ENCODE results near the gene TMEM185A. TPM values are rescaled to one million over a fixed set of nuclear protein-coding genes. Genes with fewer than 3 reads are reported as not detected.

The TMEM185A gene
- polyA plus RNA-seq, 1 donor from 2014 or later: 36.5 TPM

DNA sequence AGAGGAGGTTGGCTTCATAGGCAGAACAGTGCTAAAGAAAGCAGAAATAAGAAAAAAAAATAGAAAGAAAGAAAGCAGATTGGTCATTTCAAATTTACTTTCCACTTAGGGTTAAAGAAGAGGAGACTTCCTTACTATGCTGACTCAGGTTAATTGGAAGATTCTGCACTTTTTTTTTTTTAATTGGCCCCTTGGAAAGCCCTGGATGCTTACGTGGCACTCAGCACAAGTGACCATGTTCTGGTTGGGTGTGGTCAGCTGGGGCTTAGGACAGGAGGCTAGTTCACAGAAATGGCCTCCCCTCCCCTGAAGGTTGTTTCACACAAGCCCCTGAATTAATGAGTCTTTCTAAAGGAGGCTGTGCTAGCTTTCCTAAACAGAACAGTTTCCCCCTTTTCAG, 58.8 kb downstream of the TMEM185A start:
- TF ChIP-seq TAF1 (IDR thresholded peaks at IDR 0.05; ENCODE audit: low read depth): no peak
- TF ChIP-seq, protein P1, sequence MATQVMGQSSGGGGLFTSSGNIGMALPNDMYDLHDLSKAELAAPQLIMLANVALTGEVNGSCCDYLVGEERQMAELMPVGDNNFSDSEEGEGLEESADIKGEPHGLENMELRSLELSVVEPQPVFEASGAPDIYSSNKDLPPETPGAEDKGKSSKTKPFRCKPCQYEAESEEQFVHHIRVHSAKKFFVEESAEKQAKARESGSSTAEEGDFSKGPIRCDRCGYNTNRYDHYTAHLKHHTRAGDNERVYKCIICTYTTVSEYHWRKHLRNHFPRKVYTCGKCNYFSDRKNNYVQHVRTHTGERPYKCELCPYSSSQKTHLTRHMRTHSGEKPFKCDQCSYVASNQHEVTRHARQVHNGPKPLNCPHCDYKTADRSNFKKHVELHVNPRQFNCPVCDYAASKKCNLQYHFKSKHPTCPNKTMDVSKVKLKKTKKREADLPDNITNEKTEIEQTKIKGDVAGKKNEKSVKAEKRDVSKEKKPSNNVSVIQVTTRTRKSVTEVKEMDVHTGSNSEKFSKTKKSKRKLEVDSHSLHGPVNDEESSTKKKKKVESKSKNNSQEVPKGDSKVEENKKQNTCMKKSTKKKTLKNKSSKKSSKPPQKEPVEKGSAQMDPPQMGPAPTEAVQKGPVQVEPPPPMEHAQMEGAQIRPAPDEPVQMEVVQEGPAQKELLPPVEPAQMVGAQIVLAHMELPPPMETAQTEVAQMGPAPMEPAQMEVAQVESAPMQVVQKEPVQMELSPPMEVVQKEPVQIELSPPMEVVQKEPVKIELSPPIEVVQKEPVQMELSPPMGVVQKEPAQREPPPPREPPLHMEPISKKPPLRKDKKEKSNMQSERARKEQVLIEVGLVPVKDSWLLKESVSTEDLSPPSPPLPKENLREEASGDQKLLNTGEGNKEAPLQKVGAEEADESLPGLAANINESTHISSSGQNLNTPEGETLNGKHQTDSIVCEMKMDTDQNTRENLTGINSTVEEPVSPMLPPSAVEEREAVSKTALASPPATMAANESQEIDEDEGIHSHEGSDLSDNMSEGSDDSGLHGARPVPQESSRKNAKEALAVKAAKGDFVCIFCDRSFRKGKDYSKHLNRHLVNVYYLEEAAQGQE (IDR thresholded peaks at IDR 0.05; ENCODE audit: borderline replicate concordance): no peak
- no peak for TF ChIP-seq POLR2AphosphoS5 (IDR thresholded peaks at IDR 0.05)
- no peak for TF ChIP-seq MXI1 (conservative IDR thresholded peaks at IDR 0.05; ENCODE audit: poor library complexity, severe bottlenecking)
- TF ChIP-seq, protein P2, sequence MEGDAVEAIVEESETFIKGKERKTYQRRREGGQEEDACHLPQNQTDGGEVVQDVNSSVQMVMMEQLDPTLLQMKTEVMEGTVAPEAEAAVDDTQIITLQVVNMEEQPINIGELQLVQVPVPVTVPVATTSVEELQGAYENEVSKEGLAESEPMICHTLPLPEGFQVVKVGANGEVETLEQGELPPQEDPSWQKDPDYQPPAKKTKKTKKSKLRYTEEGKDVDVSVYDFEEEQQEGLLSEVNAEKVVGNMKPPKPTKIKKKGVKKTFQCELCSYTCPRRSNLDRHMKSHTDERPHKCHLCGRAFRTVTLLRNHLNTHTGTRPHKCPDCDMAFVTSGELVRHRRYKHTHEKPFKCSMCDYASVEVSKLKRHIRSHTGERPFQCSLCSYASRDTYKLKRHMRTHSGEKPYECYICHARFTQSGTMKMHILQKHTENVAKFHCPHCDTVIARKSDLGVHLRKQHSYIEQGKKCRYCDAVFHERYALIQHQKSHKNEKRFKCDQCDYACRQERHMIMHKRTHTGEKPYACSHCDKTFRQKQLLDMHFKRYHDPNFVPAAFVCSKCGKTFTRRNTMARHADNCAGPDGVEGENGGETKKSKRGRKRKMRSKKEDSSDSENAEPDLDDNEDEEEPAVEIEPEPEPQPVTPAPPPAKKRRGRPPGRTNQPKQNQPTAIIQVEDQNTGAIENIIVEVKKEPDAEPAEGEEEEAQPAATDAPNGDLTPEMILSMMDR (IDR thresholded peaks at IDR 0.05; ENCODE audit: poor library complexity, severe bottlenecking): no peak
- Histone ChIP-seq H4K20me1 (ENCODE audit: insufficient read depth) (no peaks in the 10 kb centered on the region), H3K36me3 (ENCODE audit: insufficient read depth, low read length) (no peaks in the 10 kb centered on the region), H3K9me3 (ENCODE audit: low read length) (no peaks in the 10 kb centered on the region), H3K27ac (ENCODE audit: low read length) (no peak overlapping the region), H2AFZ (ENCODE audit: low read depth, low read length) (no peak overlapping the region), H3K9me2 (ENCODE audit: insufficient read depth, low read length) (no peaks in the 10 kb centered on the region), H3K4me3 (ENCODE audit: low read length) (no peak overlapping the region), H3K4me2 (ENCODE audit: low read length) (no peak overlapping the region), H3K79me2 (replicated peaks; ENCODE audit: insufficient read depth, low read length) (no peaks in the 10 kb centered on the region), H3F3A (ENCODE audit: insufficient read depth, low read length, poor library complexity, severe bottlenecking) (no peaks in the 10 kb centered on the region), H3K9ac (ENCODE audit: low read length) (no peak overlapping the region), H3K27me3 (ENCODE audit: insufficient read depth, low read depth, low read length) (no peaks in the 10 kb centered on the region)

DNA sequence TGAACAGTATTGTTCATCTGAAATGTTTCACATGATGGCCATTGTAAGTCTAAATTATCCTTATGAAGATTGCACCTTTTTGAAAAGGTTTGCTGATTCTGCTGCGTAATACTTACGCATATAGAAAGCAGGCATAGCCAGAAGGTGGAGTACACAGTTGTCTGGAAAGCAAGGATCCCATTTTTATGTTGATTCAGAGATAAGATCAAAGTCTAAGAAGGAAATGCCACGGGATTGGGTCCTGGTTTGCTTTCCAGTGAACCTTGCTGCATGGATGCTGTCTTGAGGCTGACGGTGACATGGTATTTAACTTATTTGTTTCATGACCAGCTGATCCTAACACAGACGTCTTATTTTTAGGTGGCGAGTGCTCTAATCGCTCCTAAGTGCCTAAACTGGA, 59.8 kb downstream of the TMEM185A start:
- Histone ChIP-seq H3K36me3 (ENCODE audit: insufficient read depth, low read length) (no peaks in the 10 kb centered on the region), H3K9me3 (ENCODE audit: low read length) (no peaks in the 10 kb centered on the region), H3K4me3 (ENCODE audit: low read length) (no peak overlapping the region), H3K79me2 (replicated peaks; ENCODE audit: insufficient read depth, low read length) (no peaks in the 10 kb centered on the region), H3K27ac (ENCODE audit: low read length) (no peak overlapping the region), H3K4me2 (ENCODE audit: low read length) (no peak overlapping the region), H2AFZ (ENCODE audit: low read depth, low read length) (no peak overlapping the region), H3K9ac (ENCODE audit: low read length) (no peak overlapping the region), H3K9me2 (ENCODE audit: insufficient read depth, low read length) (no peaks in the 10 kb centered on the region), H3K27me3 (ENCODE audit: insufficient read depth, low read depth, low read length) (no peaks in the 10 kb centered on the region), H3F3A (ENCODE audit: insufficient read depth, low read length, poor library complexity, severe bottlenecking) (no peaks in the 10 kb centered on the region), H4K20me1 (ENCODE audit: insufficient read depth) (no peaks in the 10 kb centered on the region)
- TF ChIP-seq POLR2AphosphoS5 (IDR thresholded peaks at IDR 0.05): no peak
- no peak for TF ChIP-seq EP300 (conservative IDR thresholded peaks at IDR 0.05; ENCODE audit: poor library complexity, severe bottlenecking)
- no peak for TF ChIP-seq RAD21 (conservative IDR thresholded peaks at IDR 0.05)
- no peak for TF ChIP-seq EZH2 (IDR thresholded peaks at IDR 0.05; ENCODE audit: borderline replicate concordance, insufficient read depth, low read length, poor library complexity, severe bottlenecking)
- TF ChIP-seq, protein P1 (IDR thresholded peaks at IDR 0.05; ENCODE audit: borderline replicate concordance): no peak
- TF ChIP-seq SMC3 (conservative IDR thresholded peaks at IDR 0.05; ENCODE audit: poor library complexity): no peak

Data from neural cell (in vitro differentiated cells).